NCI-H526 treated with DMSO at 0.1 percent for 48 hours (cell line): ENCODE measurements around the gene KRT12.
"Not testable (repeated sequence)": the region's sequence is repeated elsewhere in the genome, so short reads cannot be mapped to it uniquely, and the experiment has no call there.

Experiments
- DNase-seq: peaks from one replicate; lab custom pipeline; 2025; lab: John Stamatoyannopoulos, UW

Gene KRT12

DNA sequence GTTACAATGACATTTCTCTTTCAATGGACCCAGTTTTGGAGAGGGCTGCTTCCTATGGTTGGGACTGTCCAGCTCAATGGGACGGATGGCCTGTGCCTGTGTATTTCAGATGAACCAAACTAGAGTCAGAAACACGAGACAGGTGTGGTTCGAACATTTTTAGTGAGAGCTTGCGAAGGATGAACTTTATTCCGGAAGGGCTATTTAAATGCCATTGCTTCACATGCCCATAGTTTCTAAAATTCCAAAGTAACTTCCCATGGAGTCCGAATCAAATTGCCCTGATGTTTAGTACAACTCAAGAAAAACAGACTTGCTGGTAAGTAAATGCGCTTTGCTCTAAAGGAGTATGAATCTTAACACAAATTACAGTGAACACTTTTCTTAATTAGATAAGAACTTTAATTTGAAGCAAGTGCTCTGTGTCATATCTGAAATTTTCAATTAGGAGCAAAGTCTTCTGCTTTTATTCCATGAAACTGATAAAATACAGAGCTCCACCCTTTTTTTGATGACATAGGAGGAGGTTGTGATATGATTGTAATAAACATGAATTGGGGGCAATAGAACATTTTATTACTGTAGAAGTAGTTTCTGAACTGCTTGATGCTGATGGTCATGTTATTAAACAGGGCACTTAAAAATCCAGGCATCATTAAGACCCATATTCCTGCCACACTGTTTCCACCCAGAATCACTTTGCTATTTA is 16.8 kb upstream of the KRT12 start:
- DNase-seq: no peak

DNA sequence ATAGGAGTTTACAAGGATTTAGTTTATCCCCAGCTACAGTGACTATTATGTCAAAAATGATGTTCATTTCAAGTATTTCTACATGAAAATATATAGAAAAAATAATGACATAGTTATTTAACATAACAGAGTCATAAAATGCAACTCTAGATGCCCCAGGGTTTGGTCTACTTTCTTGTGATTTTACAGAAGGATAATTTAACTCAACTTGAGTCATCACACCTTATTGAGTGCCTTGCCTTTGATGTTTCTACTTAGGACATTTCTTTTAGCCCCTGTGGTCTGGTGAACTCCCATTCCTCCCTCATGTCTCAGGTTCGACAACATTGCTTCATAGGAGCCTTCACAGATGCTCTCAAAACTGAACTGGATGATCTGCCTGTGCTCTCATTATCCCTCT is 16.0 kb upstream of the KRT12 start:
- DNase-seq: no peak

DNA sequence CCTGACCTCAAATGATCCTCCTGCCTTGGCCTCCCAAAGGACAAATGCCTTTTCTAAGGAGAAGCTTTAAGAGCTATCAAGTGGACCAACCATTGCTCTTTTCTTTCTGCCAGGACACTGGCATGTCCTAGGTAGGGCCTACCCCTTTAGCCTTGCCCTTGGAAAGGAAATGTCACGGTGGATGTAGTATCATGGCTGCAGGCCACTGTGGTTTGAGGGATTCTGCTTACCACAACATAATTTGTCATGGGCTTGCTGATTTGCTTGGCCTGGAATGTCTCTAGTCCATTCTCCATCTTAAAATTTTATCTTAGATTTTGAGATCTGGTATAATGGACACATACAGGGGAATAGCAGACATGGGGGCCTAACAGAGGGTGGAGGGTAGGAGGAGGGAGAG is 12.0 kb upstream of the KRT12 start:
- no peak for DNase-seq

DNA sequence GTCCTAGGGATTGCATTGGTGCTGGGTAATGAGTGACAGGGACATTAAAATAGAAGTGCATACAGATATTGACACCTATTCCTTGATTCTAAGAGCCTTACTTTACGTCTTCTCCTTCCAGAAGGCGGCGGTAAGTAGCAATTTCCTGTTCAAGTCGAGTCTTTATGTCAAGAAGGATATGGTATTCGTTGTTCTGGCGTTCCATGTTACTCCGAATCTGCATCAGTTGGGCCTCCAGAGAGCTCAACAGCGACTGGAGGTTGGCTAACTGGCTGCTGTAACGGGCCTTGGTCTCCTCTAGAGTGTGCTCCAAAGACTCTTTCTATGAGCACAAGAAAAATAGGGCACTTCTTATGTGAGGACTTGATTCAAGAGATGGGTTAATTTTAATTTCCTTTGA is 11.0 kb upstream of the KRT12 start:
- no peak for DNase-seq

GRCh38 chr17:40873801-40874200 is 6.8 kb upstream of the KRT12 start:
- no peak for DNase-seq

DNA sequence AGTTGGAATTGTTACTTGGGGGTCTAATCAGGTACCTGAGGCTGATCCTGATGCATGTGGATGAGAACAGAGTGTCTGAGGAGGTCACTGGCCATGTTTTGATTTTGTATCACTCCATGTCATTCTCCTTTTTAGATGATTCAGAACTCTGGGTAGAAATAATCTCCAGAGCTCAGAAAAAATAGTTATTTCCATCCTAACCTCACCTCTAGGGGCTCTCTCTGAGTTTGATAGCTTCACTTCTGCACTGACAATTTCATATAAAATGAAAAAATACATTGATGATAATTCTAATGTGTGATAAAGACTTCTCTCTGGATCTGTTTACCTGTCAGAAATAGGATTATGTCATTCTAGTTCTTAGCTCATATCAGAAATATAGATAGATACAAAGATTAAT is 6.2 kb upstream of the KRT12 start:
- DNase-seq: no peak

DNA sequence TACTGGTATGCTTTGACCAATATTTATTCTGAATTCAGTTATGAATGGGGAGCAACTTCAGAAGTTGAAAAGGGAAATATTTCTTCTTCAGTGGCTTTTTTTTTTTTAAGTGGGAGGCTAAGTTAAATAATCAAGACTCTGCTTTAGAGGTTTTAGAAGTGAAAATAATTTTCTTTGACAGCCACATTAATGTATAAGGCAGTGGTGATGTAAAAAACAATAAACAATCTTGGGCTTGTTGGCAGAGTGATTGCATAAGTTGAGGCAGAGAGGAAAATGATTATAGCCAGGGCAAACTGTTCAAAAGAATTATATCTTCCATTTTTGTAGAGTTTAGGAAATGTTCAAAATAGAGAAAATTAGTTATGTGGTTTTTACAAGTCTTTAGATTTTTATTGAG is 5.4 kb upstream of the KRT12 start:
- no peak for DNase-seq

DNA sequence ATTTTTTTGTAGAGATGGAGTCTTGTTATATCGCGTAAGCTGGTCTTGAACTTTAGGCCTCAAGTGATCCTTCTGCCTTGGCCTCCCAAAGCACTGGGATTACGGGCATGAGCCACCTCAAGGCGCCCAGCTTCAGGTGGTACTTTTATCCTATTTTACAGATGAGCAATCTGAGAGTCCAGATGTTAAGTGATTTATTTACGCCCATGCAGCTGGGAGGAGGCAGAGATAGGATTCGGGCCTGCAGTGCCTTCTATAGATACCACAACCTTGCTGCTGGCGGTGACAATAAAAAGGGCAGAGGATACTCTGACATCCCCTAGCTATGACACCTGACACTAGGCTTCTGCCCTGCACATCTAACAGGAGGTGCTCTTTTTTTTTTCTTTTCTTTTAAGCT is 4.3 kb upstream of the KRT12 start:
- DNase-seq: no peak

GRCh38 chr17:40870136-40870535 is 3.1 kb upstream of the KRT12 start:
- DNase-seq: no peak

GRCh38 chr17:40864661-40865390 is 2.2 kb downstream of the KRT12 start:
- no peak for DNase-seq

GRCh38 chr17:40862985-40863733 is 3.9 kb downstream of the KRT12 start:
- no peak for DNase-seq

GRCh38 chr17:40859536-40859935 is 7.5 kb downstream of the KRT12 start:
- DNase-seq: no peak

- DNase-seq: not testable (repeated sequence)
Observed at GRCh38 chr17:40858667-40859066, 8.4 kb downstream of the KRT12 start.

GRCh38 chr17:40857535-40857934 is 9.5 kb downstream of the KRT12 start:
- no peak for DNase-seq

- DNase-seq: no peak
Observed at GRCh38 chr17:40854175-40854814, 12.7 kb downstream of the KRT12 start.

GRCh38 chr17:40852364-40852763 is 14.7 kb downstream of the KRT12 start:
- no peak for DNase-seq

GRCh38 chr17:40850293-40850972 is 16.6 kb downstream of the KRT12 start:
- DNase-seq: peak; percentile 15

DNA sequence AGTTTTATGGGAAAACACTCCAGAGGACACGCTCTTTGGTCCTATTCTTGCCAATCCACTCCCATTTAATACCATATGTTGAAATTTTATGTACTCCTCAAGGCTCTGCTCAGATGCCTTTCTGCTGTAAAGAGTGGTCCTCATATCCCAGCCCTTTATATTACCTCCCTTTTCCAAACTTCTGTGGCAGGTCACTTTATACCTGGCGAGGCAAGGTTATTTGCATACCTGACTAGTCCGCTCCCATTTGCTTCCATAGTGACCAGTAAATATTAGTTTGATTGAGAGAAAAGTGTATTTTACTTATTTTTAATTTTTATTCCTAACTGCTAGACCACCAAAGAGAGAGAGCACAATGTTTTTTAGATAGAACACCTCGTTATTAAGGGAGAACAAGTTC is 17.3 kb downstream of the KRT12 start:
- no peak for DNase-seq

DNA sequence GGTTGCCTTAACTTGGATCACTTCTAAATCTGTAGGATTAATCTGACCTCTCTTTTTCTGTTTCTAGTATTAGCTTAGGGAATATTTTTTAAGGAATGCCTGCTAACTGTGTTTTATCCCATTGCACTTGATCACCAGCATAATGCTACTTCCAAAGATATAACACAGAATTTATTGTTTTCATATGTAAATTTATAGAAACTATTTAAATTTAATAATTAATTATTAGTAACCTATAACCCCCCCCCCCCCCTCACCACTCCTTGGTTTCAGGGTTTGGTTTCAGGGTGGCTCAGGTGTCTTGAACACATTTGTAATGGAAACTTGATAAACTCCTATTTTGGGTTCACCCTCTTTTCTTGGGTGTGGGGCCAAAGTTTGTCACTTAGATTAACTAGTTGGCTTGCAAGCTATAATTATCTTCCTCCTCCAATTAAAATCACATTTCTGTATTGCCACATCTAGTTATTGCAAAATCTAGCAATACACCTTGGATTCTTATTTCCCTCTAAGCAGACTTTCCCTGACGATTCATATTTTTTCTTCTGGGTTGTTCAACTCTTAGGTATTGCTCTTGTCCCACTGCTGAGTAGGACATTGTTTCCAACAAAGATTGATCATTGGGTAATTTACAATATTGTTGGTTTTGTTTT is 18.3 kb downstream of the KRT12 start:
- DNase-seq: no peak

GRCh38 chr17:40846515-40847144 is 20.4 kb downstream of the KRT12 start:
- DNase-seq: no peak

- DNase-seq: no peak
Observed at GRCh38 chr17:40844671-40845107, 22.3 kb downstream of the KRT12 start.
